ENCODE measurements around the gene IGF2BP3.
A peak's percentile ranks its signal among the peaks of the same experiment; 100 is the strongest.

Gene IGF2BP3

DNA sequence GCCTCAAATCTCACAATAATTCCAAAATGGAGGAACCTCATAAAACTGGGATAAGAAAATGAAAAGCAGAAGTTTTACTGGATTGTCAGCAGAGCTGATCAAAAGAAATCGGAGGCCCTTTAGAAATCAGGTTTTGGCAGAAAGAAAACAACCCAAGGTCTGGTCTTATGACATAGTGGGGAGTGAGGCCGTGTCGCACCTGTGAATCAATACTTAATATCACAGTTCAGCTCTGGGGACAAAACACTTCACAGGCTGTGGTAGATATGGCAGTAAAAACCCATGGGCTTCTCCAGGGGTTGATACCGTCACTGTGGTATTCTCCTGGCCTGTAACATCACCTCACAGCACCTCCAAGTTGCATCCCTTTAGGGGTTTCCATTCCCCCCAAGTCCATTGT lies 177.7 kb downstream of the IGF2BP3 start:
- no peak for DNase-seq

DNA sequence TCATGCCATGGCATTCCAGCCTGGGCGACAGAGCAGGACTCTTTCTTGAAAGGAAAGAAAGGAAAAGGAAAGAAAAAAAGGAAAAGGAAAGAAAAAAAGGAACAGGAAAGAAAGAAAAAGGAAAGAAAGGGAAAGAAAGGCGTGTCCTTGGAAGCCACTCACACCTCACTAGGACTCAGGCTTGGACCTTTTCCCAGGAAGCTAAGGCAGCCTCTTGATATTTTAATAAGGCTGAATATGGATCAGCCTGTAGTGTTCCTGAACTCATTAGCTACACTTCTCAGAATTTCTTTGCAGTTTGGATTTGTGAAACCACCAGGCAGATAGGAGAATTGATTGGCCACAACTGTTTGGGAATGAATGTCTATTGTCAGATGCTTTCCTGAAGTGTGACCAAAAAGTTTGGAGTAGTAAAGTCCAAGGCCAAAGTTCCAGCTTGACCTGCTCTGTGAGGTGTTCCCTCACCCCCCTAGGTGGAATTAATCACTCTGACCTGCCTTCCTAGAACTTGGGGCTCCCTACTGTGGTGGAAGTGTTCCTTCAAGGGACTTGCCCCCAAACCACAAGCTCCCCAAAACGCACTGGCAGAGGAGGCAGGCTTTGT lies 178.2 kb downstream of the IGF2BP3 start:
- DNase-seq = no peak

DNA sequence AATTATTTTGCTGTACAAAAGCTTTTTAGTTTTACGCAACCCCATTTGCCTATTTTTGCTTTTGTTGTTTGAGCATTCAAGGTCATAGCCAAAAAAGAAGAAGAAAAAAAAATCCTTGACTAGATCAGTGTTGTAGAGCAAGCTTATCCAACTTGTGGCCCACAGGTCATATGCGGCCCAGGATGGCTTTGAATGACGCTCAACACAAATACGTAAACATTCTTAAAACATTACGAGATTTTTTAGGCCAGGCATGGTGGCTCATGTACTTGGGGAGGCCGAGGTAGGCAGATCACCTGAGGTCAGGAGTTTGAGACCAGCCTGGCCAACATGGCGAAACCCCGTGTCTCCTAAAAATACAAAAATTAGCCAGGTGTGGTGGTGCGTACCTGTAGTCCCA lies 179.3 kb downstream of the IGF2BP3 start:
- no peak for DNase-seq

DNA sequence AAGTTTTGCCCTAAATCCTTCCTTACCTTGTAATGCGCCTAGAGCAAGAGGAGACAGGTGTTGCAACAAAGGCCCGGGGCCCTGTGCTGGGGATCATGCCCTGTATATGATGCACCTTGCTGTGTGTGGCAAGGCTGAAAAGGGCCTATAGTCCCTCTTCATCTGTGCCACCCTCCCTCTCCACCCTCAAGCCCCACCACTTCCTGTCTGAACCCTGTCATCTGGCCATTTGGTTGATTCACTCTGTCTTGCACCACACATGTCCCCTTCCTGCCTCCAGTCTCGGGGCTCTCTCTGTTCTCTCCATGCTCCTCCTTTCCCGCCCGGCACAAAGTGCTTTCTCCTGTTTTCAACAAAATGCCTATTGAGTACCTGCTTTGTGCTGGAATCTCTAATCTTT lies 182.7 kb downstream of the IGF2BP3 start:
- DNase-seq = no peak

DNA sequence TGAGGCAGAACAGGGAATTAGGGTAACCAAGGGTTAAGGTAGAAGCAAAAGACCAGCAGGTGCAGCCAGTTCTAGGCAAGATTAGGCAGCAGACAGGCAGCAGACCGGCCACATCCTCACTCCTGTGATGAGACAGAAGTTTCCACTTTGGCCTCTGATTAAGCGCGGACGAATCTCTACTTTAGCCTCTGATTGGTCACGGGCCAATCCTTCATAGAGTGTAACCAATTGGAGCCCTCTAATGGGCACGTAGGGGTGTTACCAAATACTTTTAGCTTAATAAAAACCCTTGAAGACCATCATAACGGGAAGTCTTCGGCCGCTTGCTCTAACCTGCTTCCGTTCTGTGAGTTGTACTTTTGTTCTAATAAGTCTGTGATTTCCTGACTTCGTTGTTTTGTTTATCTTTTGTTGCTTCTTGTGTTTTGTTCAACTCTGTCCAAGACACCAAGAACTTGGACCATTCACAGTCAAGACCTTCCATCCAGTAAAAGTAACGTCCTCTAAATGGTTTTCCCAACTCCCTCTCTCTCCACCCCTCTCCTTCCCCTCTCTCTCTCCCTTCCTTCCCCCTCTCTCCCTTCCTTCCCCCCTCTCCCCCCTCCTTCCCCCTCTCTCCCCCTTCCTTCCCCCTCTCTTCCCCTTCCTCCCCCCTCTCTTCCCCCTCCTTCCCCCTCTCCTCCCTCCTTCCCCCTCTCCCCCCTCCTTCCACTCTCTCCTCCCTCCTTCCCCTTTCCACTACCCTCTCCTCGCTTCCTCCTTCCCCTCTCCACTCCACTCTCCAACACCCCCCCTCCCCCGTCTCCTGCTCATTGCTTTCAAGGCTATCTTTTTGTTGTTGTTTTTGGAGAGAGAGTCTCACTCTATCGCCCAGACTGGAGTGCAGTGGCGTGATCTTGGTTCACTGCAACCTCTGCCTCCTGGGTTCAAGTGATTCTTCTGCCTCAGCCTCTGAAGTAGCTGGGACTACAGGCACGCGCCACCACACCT lies 184.3 kb downstream of the IGF2BP3 start:
- no peak for DNase-seq

DNA sequence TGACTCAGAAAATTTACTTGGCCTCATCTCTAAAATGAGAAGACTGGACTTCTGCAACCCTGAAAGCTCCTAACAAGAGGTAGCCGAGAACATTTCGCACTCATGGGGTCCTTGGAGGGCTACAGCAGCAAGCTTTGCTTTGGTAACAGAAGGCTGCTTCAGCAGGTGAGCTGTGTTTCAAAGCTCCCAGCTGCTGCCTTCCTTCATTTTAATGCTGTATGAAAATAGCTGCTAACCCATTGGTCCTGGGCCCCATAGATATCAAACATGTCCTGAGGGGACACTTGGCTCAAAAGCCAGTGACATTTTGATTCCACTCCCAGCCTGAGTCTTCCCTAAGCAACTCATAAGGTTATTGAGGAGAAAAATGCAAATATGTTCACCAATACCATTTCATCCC lies 185.4 kb downstream of the IGF2BP3 start:
- no peak for DNase-seq

DNA sequence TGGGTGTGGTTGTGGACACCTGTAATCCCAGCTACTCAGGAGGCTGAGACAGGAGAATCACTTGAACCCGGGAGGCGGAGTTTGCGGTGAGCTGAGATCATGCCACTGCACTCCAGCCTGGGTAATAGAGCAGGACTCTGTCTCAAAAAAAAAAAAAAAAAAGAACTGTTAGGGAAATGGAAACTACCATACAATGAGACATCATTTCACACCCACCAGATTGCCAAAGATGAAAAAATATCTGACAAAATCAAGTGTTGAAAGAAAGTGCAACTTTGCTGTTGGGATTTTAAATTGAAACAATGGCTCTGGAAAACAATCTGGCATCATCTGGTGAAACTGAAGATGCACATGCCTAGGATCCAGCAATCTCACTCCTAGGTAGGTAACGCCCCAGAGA lies 187.2 kb downstream of the IGF2BP3 start:
- DNase-seq = no peak

DNA sequence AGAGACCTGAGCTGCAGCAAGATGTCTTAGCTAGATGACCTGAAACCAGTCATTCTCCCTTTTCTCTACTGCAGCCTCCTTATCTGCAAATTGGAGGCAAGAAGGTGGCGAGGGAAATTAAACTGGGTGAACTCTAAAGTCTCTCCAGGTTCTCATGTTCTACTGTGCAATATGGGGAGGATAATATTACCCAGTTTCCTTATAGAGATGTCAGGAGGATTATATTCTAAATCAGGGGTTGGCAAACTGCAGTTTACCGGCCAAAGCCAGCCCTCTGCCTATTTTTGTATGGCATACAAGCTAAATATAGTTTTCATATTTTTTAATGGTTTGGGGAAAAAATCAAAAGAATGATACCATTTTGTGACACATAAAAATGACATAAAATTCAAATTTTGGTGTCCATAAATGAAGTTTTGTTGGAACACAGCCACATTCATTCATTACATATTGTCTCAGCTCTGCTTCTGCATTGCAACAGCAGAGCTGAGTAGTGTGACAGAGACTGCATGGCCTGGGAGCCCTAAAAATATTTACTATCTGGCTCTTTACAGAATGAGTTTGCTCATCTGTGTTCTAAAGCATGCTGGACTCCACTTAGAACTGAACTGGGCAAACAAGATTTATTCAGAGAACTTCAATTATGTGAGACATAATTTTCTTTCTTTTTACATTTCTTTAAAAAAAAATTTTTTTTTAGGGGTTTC lies 190.3 kb downstream of the IGF2BP3 start:
- DNase-seq = no peak

DNA sequence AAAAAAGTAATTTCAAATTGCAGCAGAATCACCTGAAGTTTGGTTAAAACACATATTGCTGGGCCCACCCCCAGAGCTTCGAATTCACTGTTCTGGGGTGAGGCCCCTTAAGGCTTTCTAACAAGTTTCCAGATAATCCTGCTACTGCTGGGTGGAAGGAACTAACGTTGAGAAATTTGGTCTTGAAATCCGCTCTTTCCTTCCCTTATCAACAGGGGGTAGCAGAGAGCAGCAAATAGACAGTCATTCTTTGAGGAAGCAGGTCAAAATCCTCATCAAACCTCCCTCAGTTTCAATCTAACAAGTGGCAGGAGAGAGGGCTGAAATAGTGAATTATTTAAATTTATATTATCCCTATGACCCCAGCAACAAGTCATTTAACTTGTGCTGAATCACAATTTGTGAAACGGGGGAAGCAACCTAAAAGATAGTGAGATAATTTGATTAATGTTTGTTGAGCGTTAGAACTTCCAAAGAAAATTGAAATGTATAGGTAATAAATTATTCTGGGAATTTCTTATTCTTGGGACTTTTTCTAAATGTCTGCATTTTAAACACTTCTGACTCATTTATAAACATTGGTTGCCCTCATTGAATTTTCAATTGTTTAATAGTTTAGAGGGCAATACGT lies 192.8 kb downstream of the IGF2BP3 start:
- no peak for DNase-seq

DNA sequence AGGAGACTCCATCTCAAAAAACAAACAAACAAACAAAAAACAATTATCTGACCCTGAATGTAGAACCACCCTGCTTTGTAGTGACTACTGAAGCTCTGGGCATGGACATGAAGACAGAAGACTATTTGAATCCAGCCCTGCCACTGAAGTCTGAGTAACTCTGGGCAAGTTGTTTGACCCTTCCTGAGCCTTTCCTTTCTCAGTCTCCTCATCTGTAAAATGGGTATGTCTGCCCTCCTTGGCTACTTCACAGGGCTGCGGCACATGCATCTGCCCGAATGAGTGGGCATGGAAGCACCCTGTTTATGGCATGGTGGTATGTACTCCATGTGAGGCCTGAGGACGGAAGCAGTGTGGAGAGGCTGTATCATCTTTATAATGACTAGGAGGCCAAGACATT lies 193.3 kb downstream of the IGF2BP3 start:
- no peak for DNase-seq

DNA sequence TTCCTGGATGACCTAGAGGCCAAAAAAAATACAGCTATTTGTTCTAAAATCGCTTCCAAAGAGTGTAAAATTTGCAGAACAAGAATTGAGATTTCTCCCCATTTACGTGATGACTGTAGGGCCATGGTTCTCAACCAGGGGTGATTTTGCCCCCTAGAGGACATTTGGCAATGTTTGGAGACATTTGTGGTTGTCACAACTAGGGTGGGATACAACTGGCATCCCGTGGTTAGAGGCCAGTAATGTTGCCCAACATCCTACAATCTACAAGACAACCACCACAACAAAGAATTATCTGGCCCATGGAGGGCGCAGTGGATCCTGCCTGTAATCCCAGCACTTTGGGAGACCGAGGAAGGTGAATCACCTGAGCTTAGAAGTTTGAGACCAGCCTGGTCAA lies 193.9 kb downstream of the IGF2BP3 start:
- no peak for DNase-seq

DNA sequence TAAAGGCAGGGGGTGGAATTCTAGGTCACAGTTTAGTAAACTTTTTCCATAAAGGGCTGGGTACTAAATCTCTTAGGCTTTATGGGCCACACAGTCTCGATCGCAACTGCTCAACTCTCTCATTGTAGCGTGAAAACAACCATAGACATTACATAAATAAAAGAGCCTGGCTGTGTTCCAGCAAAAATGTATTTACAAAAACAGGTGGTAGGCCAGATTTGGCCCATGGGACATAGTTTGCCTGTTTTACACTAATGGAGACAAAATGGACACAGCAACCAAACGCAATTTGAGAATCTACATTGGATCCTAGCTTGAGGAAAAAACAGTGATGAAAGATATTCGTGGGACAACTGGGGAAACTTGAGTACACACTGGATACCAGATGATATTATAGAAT lies 194.4 kb downstream of the IGF2BP3 start:
- no peak for DNase-seq

DNA sequence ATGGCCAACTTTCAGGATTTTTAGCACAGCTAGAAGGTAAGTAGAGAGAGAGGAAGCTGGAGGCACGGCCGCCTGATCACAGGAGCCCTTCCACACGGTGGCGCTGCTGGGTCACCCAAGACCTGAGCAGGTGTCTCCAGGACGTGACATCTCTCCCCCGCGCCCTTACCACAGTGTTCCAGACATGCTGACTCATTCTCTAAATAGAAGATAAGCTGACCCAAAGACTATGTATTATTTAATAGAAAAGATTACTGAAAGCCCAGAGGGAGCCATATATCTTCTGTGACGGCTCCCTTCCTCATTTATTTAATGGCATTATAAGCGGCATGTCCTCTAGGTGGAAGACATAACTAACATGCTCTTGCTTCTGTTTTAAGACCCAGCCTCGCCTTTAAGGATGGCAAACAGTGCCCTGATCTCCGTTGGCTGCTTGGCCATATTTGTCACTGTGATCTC lies 197.1 kb downstream of the IGF2BP3 start:
- peak; percentile 89 for DNase-seq

DNA sequence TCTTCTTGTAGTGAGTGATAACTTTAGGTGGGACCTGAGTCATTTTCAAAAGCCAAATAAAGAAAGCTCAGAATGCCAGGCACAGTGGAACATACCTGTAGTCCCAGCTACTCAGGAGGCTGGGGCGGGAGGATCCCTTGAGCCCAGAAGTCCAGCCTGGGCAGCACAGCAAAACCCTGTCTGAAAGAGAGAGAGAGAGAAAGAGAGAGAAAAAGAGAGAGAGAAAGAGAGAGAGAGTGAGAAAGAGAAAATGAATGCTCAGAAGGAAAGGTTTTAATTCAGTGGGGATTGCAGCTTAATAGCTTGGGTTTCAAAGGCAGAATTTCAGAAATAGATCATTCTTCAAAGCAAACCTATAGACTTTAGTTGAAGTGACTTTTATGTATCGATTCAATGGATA lies 198.0 kb downstream of the IGF2BP3 start:
- no peak for DNase-seq

DNA sequence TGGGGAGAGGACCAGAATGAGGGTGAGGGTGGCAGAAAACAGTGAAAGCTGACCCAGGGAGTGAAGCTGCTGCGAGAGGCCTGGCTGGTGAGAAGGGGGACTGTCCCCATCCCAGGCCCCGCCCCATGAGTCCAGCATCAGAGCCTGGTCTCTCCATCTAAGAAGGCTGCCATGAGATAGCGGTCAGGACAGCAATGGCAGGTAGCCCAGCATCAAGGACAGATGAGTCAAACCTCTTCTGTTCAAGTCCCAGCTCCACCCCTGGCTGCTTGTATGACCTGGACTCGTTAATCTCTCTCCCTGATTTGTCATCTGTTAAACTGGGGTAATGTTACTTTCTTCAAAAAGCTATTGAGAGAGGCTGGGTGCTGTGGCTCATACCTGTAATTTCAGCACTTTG lies 201.5 kb downstream of the IGF2BP3 start:
- no peak for DNase-seq

DNA sequence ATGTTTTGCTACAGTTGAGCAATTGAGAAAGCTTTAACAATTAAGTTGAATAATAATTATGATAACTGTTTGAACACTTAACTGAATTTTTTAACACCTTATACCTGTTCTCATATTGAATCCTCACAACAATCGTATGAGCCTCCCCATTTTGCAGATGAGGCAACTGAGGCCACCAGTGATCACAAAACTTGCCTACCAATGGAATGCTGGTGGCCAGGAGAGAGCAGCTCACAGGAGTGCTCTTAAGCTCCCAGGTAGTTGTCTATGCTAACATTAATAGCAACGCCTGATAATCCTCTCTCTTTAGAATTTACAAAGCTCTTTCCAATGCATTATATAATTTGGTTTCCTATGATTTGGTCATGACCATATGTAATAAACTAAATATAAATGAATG lies 202.1 kb downstream of the IGF2BP3 start:
- no peak for DNase-seq

DNA sequence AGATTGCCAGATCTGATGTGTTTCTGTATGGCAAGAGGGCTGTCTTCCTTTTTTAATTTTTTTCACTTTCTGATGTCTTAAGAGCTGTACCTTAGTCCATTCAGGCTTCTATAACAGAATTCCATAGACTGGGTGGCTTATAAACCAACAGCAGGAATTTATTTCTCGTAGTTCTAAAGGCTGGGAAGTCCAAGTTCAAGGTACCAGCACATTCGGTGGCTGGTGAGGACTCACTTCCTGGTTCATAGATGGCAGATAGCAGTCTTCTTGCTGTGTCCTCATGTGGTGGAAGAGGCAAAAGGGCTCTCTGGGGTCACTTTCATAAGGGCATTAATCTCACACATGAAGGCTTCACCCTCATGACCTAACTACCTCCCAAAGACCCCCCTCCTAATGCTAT lies 202.9 kb downstream of the IGF2BP3 start:
- no peak for DNase-seq

DNA sequence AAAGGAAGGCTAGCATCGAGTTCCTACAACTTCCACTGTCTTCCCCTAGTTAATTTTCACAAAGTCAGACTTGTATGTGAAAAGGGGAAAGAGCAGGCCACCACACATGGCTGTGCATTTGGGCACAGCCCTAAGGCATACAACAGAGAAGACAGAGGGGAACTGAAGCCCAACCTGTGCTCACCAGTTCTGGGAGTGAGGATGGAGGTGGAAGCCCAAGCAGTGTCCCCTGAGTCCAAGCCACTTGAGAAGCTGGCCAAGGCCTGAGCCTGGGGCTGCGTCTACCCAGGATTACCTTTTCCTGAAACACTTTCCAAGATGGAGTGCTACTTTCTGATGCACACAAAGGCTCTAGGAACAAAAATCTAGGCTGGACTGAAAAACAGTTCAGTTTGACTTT lies 203.4 kb downstream of the IGF2BP3 start:
- no peak for DNase-seq

DNA sequence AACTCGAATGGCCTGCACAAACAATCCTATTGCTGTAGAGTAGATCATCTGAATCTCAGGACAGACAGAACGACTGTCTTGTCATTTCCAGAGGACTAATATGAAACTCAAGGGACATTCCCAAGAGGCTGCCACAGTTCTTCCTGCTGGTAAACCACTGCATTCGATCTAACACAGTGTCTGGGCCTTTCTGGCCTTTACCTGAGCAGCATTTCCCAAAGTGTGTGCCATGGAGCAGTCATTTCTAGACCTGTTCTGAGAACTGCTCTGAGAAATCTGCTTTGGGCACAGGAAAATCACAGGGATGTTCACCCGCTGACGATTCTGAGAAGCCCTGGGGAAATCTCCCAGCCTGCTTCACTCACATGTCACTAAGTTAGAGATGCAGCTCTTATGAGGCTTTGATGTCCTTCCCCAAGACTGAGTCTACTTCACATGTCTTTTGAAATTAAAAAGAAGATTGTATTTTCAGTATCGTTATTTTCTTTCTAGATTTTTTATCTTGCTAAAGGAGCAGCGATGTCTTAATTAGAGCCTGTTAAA lies 205.3 kb downstream of the IGF2BP3 start:
- no peak for DNase-seq

DNA sequence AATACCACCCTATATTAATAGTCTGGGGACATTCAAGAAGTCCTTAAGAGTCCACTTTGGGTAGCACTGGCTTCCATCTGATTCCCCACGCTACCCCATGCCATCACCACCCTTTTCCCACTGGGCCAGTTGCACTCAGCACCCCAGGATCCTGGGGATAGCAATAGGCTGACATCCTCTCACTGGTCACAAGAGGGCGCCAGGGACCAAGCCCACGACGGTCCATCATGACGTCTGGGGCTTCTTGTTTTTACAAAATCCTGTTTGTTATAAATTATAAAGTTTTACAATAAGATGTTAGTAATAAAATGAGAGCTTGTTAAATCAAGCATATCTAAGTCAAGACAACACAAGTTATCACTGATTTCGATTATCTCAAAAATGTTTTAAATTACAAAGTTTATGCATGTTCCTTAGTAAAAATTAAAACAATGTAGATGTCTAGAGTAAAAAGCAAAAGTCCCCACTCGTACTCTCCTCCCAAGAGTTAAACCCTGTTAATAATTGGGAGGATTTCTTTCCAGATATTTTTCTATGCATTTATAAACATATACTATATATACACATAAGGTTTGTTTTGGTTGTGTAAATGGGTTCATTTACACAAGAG lies 208.3 kb downstream of the IGF2BP3 start:
- DNase-seq = peak; percentile 53

DNA sequence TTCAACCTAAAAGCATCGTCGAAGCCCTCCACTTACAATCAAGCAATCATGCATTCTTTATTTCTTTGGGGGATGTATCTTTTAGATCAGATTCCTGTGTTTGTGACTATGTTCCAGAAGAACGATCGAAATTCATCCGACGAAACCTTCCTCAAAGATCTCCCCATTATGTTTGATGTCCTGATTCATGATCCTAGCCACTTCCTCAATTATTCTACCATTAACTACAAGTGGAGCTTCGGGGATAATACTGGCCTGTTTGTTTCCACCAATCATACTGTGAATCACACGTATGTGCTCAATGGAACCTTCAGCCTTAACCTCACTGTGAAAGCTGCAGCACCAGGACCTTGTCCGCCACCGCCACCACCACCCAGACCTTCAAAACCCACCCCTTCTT lies 209.9 kb downstream of the IGF2BP3 start:
- no peak for DNase-seq
